H1 (cell line): ENCODE data around the gene GDF9. TPM values are rescaled to one million over a fixed set of nuclear protein-coding genes. Genes with fewer than 3 reads are reported as not detected.

Experiments
- CREB1 ChIP-seq: IDR thresholded peaks from 2 replicates; pipeline ENCODE4 v1.6.1; 2012; ENCODE audit warnings: inconsistent platforms
- EZH2 ChIP-seq: fragments of 200-600 bp; sonication (generic); IDR thresholded peaks from 2 replicates; pipeline ENCODE4 v1.7.1; 2012; ENCODE audit warnings: low read depth, mild to moderate bottlenecking, moderate library complexity, low read length, inconsistent platforms; ENCODE audit not compliant: severe bottlenecking
- HDAC6 ChIP-seq: IDR thresholded peaks from one replicate; pipeline ENCODE4 v1.7.1; 2012; ENCODE audit warnings: low read depth, mild to moderate bottlenecking, inconsistent platforms, low read length, moderate library complexity
- JUN ChIP-seq: IDR thresholded peaks from 2 replicates; pipeline ENCODE4 v1.6.1; 2011; ENCODE audit warnings: low read depth, mild to moderate bottlenecking, improper control_type of control experiment, low read length
- KDM4A ChIP-seq: IDR thresholded peaks from one replicate; pipeline ENCODE4 v1.7.1; 2012; ENCODE audit warnings: low read depth, mild to moderate bottlenecking, moderate library complexity, low read length, inconsistent platforms; ENCODE audit not compliant: severe bottlenecking
- MAFK ChIP-seq: IDR thresholded peaks from 2 replicates; pipeline ENCODE4 v1.6.1; 2012; ENCODE audit warnings: low read depth, mild to moderate bottlenecking, improper control_type of control experiment, low read length
- NRF1 ChIP-seq: IDR thresholded peaks from 2 replicates; pipeline ENCODE4 v1.6.1; 2011; ENCODE audit warnings: mild to moderate bottlenecking, low read depth, low read length, improper control_type of control experiment
- SIX5 ChIP-seq: IDR thresholded peaks from 2 replicates; pipeline ENCODE4 v1.6.1; 2011; ENCODE audit warnings: mild to moderate bottlenecking, low read depth, low read length
- SP4 ChIP-seq: IDR thresholded peaks from 2 replicates; pipeline ENCODE4 v1.6.1; 2012; ENCODE audit warnings: low read length, inconsistent platforms
- polyA plus RNA-seq, 7 experiments: library from polyadenylated mRNA; depleted of rRNA in 3 of 7; stranded (reverse) in 5 of 7; unstranded in 2 of 7; fragments of >200 nt in 5 of 7; fragments of 200-250 nt in 2 of 7; gene quantifications; 1 replicate in 5 of 7; 2 replicates in 1 of 7; 4 replicates in 1 of 7; pipeline versions ENCODE4 v1.2.1 to v1.2.3, GENCODE V29; 2011 to 2013; ENCODE audit warnings: missing spikeins in 2 of 7, mixed read lengths in 2 of 7
- total RNA-seq: library from RNA; stranded (reverse); fragmentation: NEBNext Ultra II Directional; extraction: Animal tissue kit (Norgen Biotek cat#: 25700); gene quantifications from 2 replicates; pipeline ENCODE4 v1.2.1, GENCODE V29; 2021
- TF ChIP-seq, protein P1 (sequence below): fragments of 300-600 bp; sonication (generic); IDR thresholded peaks from 2 replicates; pipeline ENCODE4 v1.7.1; 2012; ENCODE audit warnings: low read length, moderate library complexity, mild to moderate bottlenecking, inconsistent platforms; ENCODE audit not compliant: insufficient replicate concordance

Gene GDF9
- total and polyA plus RNA-seq, 2 of the 8 experiments (the other 6 are each of a cell fraction or from before 2014, with no cell fraction given), result 0.14 TPM; not detected in 1

DNA sequence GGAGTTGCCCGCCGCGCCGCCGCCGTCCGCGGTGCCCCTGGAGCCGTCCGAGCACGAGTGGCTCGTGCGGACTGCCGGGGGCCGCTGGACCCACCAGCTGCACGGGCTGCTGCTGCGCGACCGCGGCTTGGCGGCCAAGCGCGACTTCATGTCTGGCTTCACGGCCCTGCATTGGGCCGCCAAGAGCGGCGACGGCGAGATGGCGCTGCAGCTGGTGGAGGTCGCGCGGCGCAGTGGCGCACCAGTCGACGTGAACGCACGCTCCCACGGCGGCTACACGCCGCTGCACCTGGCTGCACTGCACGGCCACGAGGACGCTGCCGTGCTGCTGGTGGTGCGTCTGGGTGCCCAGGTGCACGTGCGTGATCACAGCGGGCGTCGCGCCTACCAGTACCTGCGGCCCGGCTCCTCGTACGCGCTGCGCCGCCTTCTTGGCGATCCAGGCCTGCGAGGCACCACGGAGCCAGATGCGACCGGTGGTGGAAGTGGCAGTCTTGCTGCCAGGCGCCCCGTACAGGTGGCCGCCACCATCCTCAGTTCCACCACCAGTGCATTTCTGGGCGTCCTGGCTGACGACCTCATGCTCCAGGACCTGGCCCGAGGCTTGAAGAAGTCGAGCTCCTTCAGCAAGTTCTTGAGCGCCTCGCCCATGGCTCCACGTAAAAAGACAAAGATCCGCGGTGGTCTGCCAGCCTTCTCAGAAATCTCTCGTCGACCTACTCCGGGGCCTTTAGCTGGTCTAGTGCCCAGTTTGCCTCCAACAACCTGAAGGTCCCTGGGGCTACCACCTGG is 51.6 kb downstream of the GDF9 start (continued):
- TF ChIP-seq, protein P1, sequence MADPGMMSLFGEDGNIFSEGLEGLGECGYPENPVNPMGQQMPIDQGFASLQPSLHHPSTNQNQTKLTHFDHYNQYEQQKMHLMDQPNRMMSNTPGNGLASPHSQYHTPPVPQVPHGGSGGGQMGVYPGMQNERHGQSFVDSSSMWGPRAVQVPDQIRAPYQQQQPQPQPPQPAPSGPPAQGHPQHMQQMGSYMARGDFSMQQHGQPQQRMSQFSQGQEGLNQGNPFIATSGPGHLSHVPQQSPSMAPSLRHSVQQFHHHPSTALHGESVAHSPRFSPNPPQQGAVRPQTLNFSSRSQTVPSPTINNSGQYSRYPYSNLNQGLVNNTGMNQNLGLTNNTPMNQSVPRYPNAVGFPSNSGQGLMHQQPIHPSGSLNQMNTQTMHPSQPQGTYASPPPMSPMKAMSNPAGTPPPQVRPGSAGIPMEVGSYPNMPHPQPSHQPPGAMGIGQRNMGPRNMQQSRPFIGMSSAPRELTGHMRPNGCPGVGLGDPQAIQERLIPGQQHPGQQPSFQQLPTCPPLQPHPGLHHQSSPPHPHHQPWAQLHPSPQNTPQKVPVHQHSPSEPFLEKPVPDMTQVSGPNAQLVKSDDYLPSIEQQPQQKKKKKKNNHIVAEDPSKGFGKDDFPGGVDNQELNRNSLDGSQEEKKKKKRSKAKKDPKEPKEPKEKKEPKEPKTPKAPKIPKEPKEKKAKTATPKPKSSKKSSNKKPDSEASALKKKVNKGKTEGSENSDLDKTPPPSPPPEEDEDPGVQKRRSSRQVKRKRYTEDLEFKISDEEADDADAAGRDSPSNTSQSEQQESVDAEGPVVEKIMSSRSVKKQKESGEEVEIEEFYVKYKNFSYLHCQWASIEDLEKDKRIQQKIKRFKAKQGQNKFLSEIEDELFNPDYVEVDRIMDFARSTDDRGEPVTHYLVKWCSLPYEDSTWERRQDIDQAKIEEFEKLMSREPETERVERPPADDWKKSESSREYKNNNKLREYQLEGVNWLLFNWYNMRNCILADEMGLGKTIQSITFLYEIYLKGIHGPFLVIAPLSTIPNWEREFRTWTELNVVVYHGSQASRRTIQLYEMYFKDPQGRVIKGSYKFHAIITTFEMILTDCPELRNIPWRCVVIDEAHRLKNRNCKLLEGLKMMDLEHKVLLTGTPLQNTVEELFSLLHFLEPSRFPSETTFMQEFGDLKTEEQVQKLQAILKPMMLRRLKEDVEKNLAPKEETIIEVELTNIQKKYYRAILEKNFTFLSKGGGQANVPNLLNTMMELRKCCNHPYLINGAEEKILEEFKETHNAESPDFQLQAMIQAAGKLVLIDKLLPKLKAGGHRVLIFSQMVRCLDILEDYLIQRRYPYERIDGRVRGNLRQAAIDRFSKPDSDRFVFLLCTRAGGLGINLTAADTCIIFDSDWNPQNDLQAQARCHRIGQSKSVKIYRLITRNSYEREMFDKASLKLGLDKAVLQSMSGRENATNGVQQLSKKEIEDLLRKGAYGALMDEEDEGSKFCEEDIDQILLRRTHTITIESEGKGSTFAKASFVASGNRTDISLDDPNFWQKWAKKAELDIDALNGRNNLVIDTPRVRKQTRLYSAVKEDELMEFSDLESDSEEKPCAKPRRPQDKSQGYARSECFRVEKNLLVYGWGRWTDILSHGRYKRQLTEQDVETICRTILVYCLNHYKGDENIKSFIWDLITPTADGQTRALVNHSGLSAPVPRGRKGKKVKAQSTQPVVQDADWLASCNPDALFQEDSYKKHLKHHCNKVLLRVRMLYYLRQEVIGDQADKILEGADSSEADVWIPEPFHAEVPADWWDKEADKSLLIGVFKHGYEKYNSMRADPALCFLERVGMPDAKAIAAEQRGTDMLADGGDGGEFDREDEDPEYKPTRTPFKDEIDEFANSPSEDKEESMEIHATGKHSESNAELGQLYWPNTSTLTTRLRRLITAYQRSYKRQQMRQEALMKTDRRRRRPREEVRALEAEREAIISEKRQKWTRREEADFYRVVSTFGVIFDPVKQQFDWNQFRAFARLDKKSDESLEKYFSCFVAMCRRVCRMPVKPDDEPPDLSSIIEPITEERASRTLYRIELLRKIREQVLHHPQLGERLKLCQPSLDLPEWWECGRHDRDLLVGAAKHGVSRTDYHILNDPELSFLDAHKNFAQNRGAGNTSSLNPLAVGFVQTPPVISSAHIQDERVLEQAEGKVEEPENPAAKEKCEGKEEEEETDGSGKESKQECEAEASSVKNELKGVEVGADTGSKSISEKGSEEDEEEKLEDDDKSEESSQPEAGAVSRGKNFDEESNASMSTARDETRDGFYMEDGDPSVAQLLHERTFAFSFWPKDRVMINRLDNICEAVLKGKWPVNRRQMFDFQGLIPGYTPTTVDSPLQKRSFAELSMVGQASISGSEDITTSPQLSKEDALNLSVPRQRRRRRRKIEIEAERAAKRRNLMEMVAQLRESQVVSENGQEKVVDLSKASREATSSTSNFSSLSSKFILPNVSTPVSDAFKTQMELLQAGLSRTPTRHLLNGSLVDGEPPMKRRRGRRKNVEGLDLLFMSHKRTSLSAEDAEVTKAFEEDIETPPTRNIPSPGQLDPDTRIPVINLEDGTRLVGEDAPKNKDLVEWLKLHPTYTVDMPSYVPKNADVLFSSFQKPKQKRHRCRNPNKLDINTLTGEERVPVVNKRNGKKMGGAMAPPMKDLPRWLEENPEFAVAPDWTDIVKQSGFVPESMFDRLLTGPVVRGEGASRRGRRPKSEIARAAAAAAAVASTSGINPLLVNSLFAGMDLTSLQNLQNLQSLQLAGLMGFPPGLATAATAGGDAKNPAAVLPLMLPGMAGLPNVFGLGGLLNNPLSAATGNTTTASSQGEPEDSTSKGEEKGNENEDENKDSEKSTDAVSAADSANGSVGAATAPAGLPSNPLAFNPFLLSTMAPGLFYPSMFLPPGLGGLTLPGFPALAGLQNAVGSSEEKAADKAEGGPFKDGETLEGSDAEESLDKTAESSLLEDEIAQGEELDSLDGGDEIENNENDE, result no peak
- peak; percentile 71; the same call in 1 of the 2 replicates for TF ChIP-seq CREB1
- TF ChIP-seq HDAC6, result no peak
- TF ChIP-seq EZH2, result peak; percentile 77
- no peak for TF ChIP-seq SP4
- peak; percentile 99 for TF ChIP-seq KDM4A
- no peak for TF ChIP-seq NRF1
- no peak for TF ChIP-seq SIX5
- no peak for TF ChIP-seq MAFK
- no peak for TF ChIP-seq JUN
